MCF 10A (cell line): ENCODE data around the gene SERTAD3. TPM values are rescaled to one million over a fixed set of nuclear protein-coding genes. Genes with fewer than 3 reads are reported as not detected.

Experiments
- BruUV-seq: library from RNA; stranded (reverse); fragments of 400-500 nt; replicated peaks from 2 replicates; lab custom pipeline; 2021; lab: Mats Ljungman, UMichigan
- CTCF ChIA-PET: fragments of 300-600 bp; sonication (Branson Sonifier 250); formaldehyde crosslinking; extraction: SDS; loops from one replicate; lab custom pipeline; 2021; ENCODE audit warnings: antibody characterized with exemption, inconsistent platforms; lab: Yijun Ruan, JAX
- POLR2A ChIA-PET: fragments of 300-600, 350-650 bp; sonication (Branson Sonifier 250); formaldehyde crosslinking; extraction: SDS; loops from one replicate; lab custom pipeline; 2020; ENCODE audit warnings: antibody characterized with exemption, inconsistent platforms; lab: Yijun Ruan, JAX
- DNase-seq: peaks from one replicate; pipeline ENCODE4 v3.0.0-alpha.2; 2018; ENCODE audit not compliant: unreplicated experiment
- H3K27ac Mint-ChIP-seq: one replicate; pipeline ENCODE4 v1.8.0; 2022; ENCODE audit warnings: mild to moderate bottlenecking, low read depth, mixed read lengths; ENCODE audit not compliant: unreplicated experiment
- H3K27me3 Mint-ChIP-seq: one replicate; pipeline ENCODE4 v1.8.0; 2022; ENCODE audit warnings: mixed read lengths; ENCODE audit not compliant: insufficient read depth, unreplicated experiment
- H3K36me3 Mint-ChIP-seq: one replicate; pipeline ENCODE4 v1.8.0; 2022; ENCODE audit warnings: mild to moderate bottlenecking, moderate library complexity, mixed read lengths; ENCODE audit not compliant: insufficient read depth, unreplicated experiment
- H3K4me1 Mint-ChIP-seq: one replicate; pipeline ENCODE4 v1.8.0; 2022; ENCODE audit warnings: mixed read lengths; ENCODE audit not compliant: insufficient read depth, unreplicated experiment
- H3K4me3 Mint-ChIP-seq: one replicate; pipeline ENCODE4 v1.8.0; 2022; ENCODE audit warnings: mild to moderate bottlenecking, moderate library complexity, mixed read lengths; ENCODE audit not compliant: unreplicated experiment
- H3K9me3 Mint-ChIP-seq: one replicate; pipeline ENCODE4 v1.8.0; 2022; ENCODE audit warnings: mixed read lengths; ENCODE audit not compliant: unreplicated experiment
- CTCF ChIP-seq: fragments of 200-600 bp; IDR thresholded peaks from one replicate; pipeline ENCODE4 v1.8.0; 2022; ENCODE audit warnings: antibody characterized with exemption, mild to moderate bottlenecking; ENCODE audit not compliant: unreplicated experiment
- intact Hi-C: fragments of 100-400 bp; cut with micrococcal nuclease; formaldehyde crosslinking; loops from 2 replicates; pipeline ENCODE4 v1.14.1; 2022
- total RNA-seq: library from RNA; stranded (reverse); gene quantifications from 2 replicates; pipeline ENCODE4 v1.2.3, GENCODE V29; 2022

SERTAD3 gene
- total RNA-seq, 1 experiment from 2014 or later = 23.3 TPM

GRCh38 chr19:40417643-40417981 is 26.5 kb downstream of the SERTAD3 start:
- Mint-ChIP-seq H3K27ac (peak overlapping the region; percentile 49), H3K36me3 (peaks cover 14% of the 10 kb centered on the region), H3K4me1 (peaks cover 12% of the 10 kb centered on the region), H3K4me3 (no peak overlapping the region), H3K27me3 (no peaks in the 10 kb centered on the region), H3K9me3 (no peaks in the 10 kb centered on the region)
- DNase-seq = no peak
- POLR2A ChIA-PET = interaction anchor here (0.7 to 1.3 kb wide), 2 partner anchors 9 to 63 kb away, joined by 3 to 5 read pairs; no protein-coding TSS in a partner anchor
- TF ChIP-seq CTCF = no peak
- intact Hi-C loops = no loop called here
- no TSS peak for BruUV-seq
- CTCF ChIA-PET = interaction anchor here (0.9 to 1.7 kb wide), 2 partner anchors 8 to 15 kb away, joined by 7 read pairs; partner anchors contain the start of gene SERTAD1

- Mint-ChIP-seq H3K9me3 (no peaks in the 10 kb centered on the region), H3K36me3 (peaks cover 8% of the 10 kb centered on the region), H3K4me1 (peaks cover 12% of the 10 kb centered on the region), H3K4me3 (no peak overlapping the region), H3K27ac (peak overlapping the region; percentile 49), H3K27me3 (no peaks in the 10 kb centered on the region)
- ChIA-PET POLR2A (interaction anchor here (0.6 to 1.3 kb wide), 3 partner anchors 9 to 243 kb away, joined by 3 to 5 read pairs (median 4); no protein-coding TSS in a partner anchor), CTCF (interaction anchor here (0.7 to 1.7 kb wide), 4 partner anchors 9 to 47 kb away, joined by 3 to 7 read pairs (median 6); partner anchors contain the start of gene SERTAD1)
- no peak for TF ChIP-seq CTCF
- peak; percentile 37 for DNase-seq
- no TSS peak for BruUV-seq
- intact Hi-C loops = no loop called here
Observed at GRCh38 chr19:40416918-40417642, 27.1 kb downstream of the SERTAD3 start.

GRCh38 chr19:40415768-40416167 is 28.4 kb downstream of the SERTAD3 start:
- BruUV-seq = no TSS peak
- H3K27ac Mint-ChIP-seq = no peak overlapping the region
- no peaks in the 10 kb centered on the region for H3K27me3 Mint-ChIP-seq
- DNase-seq = no peak
- no peaks in the 10 kb centered on the region for H3K9me3 Mint-ChIP-seq
- peaks cover 23% of the 10 kb centered on the region for H3K4me1 Mint-ChIP-seq
- POLR2A ChIA-PET = interaction anchor here (1.2 to 2.0 kb wide), 2 partner anchors 11 to 12 kb away, joined by 4 to 9 read pairs; partner anchors contain the start of gene SERTAD1
- CTCF ChIA-PET = interaction anchor here (1.2 to 1.7 kb wide), 2 partner anchors 10 to 110 kb away, joined by 3 to 7 read pairs; partner anchors contain the start of gene SERTAD1
- no peak overlapping the region for H3K4me3 Mint-ChIP-seq
- H3K36me3 Mint-ChIP-seq = no peaks in the 10 kb centered on the region
- no peak for TF ChIP-seq CTCF
- intact Hi-C loops = no loop called here
